Liver (tissue), 3 donors: ENCODE data around the gene ANXA11.

Source experiments
- ATF3 ChIP-seq: IDR thresholded peaks from 2 replicates; pipeline ENCODE4 v1.6.1; 2016; ENCODE audit warnings: antibody characterized with exemption
- CTCF ChIP-seq: fragments of 150-350 bp; IDR thresholded peaks from 2 replicates; pipeline ENCODE4 v1.5.1; 2017; ENCODE audit warnings: improper control_type of control experiment, low read depth, low read length; ENCODE audit not compliant: missing input control
- FOXA1 ChIP-seq: IDR thresholded peaks from 2 replicates; pipeline ENCODE4 v1.6.1; 2016; ENCODE audit warnings: antibody characterized with exemption
- FOXA2 ChIP-seq: IDR thresholded peaks from 2 replicates; pipeline ENCODE4 v1.6.1; 2016; ENCODE audit warnings: antibody characterized with exemption
- GABPA ChIP-seq, 2 donors: IDR thresholded peaks in 1 of 2; conservative IDR thresholded peaks in 1 of 2; 2 replicates each; pipeline ENCODE4 v1.6.1; 2016; ENCODE audit warnings: antibody characterized with exemption in 2 of 2, mild to moderate bottlenecking in 1 of 2, moderate library complexity in 1 of 2
- JUND ChIP-seq, 2 donors: IDR thresholded peaks; 2 replicates each; pipeline ENCODE4 v1.6.1; 2016; ENCODE audit warnings: antibody characterized with exemption in 2 of 2
- MAX ChIP-seq: IDR thresholded peaks from 2 replicates; pipeline ENCODE4 v1.6.1; 2016; ENCODE audit warnings: antibody characterized with exemption
- RAD21 ChIP-seq, 2 donors: IDR thresholded peaks; 2 replicates each; pipeline ENCODE4 v1.6.1; 2016; ENCODE audit warnings: antibody characterized with exemption in 2 of 2, mild to moderate bottlenecking in 2 of 2
- SP1 ChIP-seq: IDR thresholded peaks from 2 replicates; pipeline ENCODE4 v1.6.1; 2018; ENCODE audit warnings: antibody characterized with exemption, mild to moderate bottlenecking
- TAF1 ChIP-seq: conservative IDR thresholded peaks from 2 replicates; pipeline ENCODE4 v1.6.1; 2016; ENCODE audit warnings: antibody characterized with exemption, mild to moderate bottlenecking
- YY1 ChIP-seq: IDR thresholded peaks from 2 replicates; pipeline ENCODE4 v1.6.1; 2016; ENCODE audit warnings: antibody characterized with exemption, mild to moderate bottlenecking
- TF ChIP-seq, protein P1 (sequence below): IDR thresholded peaks from 2 replicates; pipeline ENCODE4 v1.6.1; 2016; ENCODE audit warnings: antibody characterized with exemption, mild to moderate bottlenecking
- TF ChIP-seq, protein P2 (sequence below): IDR thresholded peaks from 2 replicates; pipeline ENCODE4 v1.6.1; 2016; ENCODE audit warnings: antibody characterized with exemption
- donor health status: healthy.
- donor health status: healthy.

- TF ChIP-seq TAF1, result no peak
- TF ChIP-seq CTCF, result peak; percentile 14
- peak in 1 of 2 donors; percentile 38 for TF ChIP-seq RAD21 (IDR thresholded peaks at IDR 0.05)
- TF ChIP-seq ATF3, result no peak
- peak; percentile 26 for TF ChIP-seq SP1
- TF ChIP-seq FOXA2, result no peak
- TF ChIP-seq JUND (IDR thresholded peaks at IDR 0.05), result no peak
- TF ChIP-seq GABPA (IDR thresholded peaks at IDR 0.05 in 1 of 2, conservative IDR thresholded peaks at IDR 0.05 in 1 of 2), result no peak
- no peak for TF ChIP-seq MAX
- no peak for TF ChIP-seq YY1
- no peak for TF ChIP-seq FOXA1
- TF ChIP-seq, protein P1, sequence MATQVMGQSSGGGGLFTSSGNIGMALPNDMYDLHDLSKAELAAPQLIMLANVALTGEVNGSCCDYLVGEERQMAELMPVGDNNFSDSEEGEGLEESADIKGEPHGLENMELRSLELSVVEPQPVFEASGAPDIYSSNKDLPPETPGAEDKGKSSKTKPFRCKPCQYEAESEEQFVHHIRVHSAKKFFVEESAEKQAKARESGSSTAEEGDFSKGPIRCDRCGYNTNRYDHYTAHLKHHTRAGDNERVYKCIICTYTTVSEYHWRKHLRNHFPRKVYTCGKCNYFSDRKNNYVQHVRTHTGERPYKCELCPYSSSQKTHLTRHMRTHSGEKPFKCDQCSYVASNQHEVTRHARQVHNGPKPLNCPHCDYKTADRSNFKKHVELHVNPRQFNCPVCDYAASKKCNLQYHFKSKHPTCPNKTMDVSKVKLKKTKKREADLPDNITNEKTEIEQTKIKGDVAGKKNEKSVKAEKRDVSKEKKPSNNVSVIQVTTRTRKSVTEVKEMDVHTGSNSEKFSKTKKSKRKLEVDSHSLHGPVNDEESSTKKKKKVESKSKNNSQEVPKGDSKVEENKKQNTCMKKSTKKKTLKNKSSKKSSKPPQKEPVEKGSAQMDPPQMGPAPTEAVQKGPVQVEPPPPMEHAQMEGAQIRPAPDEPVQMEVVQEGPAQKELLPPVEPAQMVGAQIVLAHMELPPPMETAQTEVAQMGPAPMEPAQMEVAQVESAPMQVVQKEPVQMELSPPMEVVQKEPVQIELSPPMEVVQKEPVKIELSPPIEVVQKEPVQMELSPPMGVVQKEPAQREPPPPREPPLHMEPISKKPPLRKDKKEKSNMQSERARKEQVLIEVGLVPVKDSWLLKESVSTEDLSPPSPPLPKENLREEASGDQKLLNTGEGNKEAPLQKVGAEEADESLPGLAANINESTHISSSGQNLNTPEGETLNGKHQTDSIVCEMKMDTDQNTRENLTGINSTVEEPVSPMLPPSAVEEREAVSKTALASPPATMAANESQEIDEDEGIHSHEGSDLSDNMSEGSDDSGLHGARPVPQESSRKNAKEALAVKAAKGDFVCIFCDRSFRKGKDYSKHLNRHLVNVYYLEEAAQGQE, result no peak
- TF ChIP-seq, protein P2, sequence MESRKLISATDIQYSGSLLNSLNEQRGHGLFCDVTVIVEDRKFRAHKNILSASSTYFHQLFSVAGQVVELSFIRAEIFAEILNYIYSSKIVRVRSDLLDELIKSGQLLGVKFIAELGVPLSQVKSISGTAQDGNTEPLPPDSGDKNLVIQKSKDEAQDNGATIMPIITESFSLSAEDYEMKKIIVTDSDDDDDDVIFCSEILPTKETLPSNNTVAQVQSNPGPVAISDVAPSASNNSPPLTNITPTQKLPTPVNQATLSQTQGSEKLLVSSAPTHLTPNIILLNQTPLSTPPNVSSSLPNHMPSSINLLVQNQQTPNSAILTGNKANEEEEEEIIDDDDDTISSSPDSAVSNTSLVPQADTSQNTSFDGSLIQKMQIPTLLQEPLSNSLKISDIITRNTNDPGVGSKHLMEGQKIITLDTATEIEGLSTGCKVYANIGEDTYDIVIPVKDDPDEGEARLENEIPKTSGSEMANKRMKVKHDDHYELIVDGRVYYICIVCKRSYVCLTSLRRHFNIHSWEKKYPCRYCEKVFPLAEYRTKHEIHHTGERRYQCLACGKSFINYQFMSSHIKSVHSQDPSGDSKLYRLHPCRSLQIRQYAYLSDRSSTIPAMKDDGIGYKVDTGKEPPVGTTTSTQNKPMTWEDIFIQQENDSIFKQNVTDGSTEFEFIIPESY, result no peak
Observed at GRCh38 chr10:80199828-80200227, 5.5 kb downstream of the ANXA11 start.
